GM20431 (cell line): ENCODE data around the gene ZNF470.

Experiments
- in situ Hi-C: fragments of 300-500 bp; cut with MseI, MboI; formaldehyde crosslinking; loops from one replicate; pipeline ENCODE4 v1.15.0; 2020; ENCODE audit warnings: low sequenced_read_pairs; ENCODE audit not compliant: unreplicated experiment

The ZNF470 gene

GRCh38 chr19:56603829-56604228 is 36.6 kb downstream of the ZNF470 start:
- in situ Hi-C loops: no loop called here

- in situ Hi-C loops: no loop called here
Measured at GRCh38 chr19:56608274-56608964, 41.2 kb downstream of the ZNF470 start.

GRCh38 chr19:56611288-56611687 is 44.0 kb downstream of the ZNF470 start:
- in situ Hi-C loops: no loop called here

- in situ Hi-C loops: no loop called here
Measured at GRCh38 chr19:56612737-56613136, 45.5 kb downstream of the ZNF470 start.

- in situ Hi-C loops: no loop called here
Measured at GRCh38 chr19:56613639-56614038, 46.4 kb downstream of the ZNF470 start.

- in situ Hi-C loops: no loop called here
Measured at GRCh38 chr19:56617531-56617930, 50.3 kb downstream of the ZNF470 start.

- in situ Hi-C loops: no loop called here
Measured at GRCh38 chr19:56619121-56619520, 51.9 kb downstream of the ZNF470 start.

- in situ Hi-C loops: no loop called here
Measured at GRCh38 chr19:56622374-56622773, 55.1 kb downstream of the ZNF470 start.

- in situ Hi-C loops: no loop called here
Measured at GRCh38 chr19:56623006-56623405, 55.7 kb downstream of the ZNF470 start.

GRCh38 chr19:56625708-56626107 is 58.4 kb downstream of the ZNF470 start:
- in situ Hi-C loops: no loop called here

GRCh38 chr19:56633021-56633420 is 65.8 kb downstream of the ZNF470 start:
- in situ Hi-C loops: no loop called here

GRCh38 chr19:56637976-56638555 is 70.8 kb downstream of the ZNF470 start:
- in situ Hi-C loops: no loop called here
